NCI-H446 treated with DMSO at 0.1 percent for 48 hours (cell line): Measurements from ENCODE around the gene MRPL51.
"Not testable (repeated sequence)": the region's sequence is repeated elsewhere in the genome, so short reads cannot be mapped to it uniquely, and the experiment has no call there.

Source experiments
- DNase-seq: peaks from one replicate; lab custom pipeline; 2025; lab: John Stamatoyannopoulos, UW

MRPL51 gene

DNA sequence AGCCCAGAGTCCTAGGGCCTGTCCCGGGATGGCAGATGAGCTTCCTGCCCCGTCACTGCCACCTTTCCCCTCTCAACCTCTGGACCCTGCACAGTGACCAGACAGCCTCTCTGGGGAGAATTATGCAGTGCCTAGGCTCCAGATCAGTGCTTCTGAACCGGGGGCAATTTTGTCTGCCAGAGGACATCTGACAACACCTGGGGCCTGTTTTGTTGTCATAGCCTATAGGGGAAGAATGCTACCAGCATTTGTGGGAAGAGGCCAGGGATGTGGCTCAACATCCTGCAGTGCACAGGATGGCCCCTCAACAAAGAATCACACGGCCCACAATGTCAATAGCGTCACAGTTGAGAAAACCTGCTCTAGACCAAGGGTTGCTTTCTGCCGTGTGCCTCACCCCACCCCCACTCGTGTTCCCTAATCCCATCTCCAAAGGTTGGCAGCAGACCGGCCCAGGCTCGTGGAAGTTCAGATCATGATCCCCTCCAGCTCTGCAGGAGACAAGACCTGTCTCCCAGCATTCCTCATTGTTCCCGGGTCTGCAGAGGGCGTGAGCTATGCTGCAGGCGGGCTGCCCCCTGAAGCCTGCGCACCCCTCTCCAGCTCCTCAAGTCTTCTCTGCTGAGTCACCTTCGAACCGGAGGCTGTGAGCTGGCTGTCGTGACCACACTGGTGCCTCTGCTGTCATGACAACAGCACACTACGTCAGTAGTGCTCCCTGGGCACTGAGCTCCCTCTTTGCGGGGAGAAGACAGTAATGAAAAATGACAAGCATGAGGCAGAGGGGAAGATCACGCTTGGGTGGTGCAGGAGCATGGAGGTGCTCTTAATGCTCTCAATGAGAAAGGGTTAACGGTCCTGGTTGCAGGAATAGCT lies 39.2 kb upstream of the MRPL51 start:
- DNase-seq, result peak; percentile 31

DNA sequence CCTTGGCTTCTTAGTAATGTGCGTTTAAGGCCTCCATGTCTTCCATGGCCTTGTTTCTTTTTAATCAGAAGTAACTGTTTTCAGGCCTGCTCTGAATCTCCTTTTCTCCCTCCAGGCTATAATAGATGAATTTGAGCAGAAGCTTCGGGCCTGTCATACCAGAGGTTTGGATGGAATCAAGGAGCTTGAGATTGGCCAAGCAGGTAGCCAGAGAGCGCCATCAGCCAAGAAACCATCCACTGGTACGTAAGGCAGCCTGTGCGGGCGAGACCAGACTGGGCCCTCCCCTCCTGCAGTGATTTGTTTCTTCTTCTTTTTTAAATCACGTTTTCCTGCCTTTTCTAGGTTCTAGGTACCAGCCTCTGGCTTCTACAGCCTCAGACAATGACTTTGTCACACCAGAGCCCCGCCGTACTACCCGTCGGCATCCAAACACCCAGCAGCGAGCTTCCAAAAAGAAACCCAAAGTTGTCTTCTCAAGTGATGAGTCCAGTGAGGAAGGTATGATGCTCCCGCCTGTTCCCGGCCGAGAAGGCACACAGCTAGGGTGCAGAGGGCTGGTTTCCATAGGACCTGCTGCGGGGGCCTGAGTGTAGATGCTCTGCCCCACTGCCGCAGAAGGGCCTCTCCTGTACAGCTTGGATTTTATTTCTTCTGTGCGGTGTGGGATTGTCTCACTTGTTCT lies 37.7 kb upstream of the MRPL51 start:
- no peak for DNase-seq

DNA sequence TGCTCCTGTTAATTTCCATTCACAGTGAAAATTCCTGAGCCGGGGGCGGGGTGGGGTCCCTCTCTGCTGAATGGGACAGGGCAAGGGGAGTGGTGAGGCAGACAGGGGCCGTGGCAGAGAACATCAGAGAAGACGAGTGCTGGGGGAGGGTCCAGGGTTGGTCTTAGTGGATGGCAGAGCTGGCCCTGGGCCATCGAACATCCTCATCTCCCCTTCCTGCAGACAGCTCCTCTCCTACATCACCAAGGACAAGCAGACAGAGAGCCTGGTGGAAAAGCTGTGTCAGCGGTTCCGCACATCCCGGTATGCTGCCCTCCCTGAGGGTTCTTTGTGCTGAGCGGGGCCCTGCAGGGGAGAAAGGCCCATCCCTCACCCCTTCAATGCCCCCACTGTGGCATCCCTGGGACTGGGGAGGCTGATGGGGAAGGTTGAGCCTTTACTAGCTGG lies 36.3 kb upstream of the MRPL51 start:
- DNase-seq, result no peak

DNA sequence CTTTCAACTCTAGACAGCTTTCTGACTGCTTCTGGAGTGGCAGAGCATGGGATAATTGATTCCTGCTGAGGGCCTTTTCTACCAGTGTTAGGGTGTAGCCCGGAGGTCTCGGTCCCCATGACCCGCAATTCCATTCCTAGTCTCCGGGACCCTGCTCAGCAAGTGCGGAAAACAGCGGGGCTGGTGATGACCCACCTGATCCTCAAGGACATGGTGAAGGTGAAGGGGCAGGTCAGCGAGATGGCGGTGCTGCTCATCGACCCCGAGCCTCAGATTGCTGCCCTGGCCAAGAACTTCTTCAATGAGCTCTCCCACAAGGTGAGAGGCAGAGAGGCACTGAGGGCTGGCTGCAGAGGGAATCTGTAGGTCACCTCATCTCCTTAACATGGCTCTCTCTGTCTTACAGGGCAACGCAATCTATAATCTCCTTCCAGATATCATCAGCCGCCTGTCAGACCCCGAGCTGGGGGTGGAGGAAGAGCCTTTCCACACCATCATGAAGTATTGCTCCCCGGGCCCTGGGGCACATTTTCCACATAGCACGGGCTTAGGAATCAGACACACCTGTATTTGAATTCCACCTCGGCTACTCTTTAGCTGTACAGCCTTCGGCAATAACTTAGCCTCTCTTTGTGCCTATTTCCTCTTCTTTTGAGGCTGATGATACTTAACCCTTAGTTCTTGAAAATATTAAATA lies 35.6 kb upstream of the MRPL51 start:
- DNase-seq, result no peak

DNA sequence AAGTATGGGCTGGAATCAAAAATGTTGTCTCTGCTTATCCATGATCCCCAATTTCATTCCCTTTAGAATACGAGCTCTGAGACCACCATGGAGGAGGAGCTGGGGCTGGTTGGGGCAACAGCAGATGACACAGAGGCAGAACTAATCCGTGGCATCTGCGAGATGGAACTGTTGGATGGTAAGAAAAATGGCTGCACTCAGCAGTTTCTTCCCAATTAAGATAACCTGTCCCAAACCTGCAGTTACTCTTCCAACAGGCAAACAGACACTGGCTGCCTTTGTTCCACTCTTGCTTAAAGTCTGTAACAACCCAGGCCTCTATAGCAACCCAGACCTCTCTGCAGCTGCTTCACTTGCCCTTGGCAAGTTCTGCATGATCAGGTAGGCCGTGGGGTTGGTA lies 34.6 kb upstream of the MRPL51 start:
- no peak for DNase-seq

DNA sequence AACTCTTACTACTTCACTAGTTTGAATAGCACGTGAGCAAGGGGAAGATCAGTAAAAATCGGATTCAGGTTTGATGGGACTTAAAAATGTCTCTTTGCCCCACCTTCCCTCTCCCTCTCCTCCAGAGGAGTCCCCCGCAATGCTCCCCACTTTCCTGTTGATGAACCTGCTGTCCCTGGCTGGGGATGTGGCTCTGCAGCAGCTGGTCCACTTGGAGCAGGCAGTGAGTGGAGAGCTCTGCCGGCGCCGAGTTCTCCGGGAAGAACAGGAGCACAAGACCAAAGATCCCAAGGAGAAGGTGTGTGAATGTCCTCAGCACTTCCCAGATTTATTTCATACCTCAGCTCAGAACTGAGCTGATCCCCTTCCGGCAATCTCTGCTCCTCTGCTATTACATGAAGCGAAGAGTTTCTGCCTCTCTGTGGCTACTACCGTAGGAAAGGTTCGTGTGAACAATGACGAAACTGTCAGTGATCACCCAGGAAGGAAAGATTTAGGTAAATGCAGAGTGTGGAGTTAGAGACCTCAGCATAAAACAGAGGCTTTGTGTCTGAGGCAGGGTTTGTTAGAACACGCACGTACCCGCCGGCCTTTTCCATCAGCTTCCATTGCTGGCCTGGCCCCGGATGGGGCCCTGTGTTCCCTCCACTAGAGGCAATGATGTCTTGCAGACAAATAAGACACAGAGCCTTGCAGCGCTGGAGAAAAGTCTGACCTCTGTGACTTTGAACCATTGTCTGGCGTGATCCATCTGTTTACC lies 33.9 kb upstream of the MRPL51 start:
- DNase-seq, result no peak

DNA sequence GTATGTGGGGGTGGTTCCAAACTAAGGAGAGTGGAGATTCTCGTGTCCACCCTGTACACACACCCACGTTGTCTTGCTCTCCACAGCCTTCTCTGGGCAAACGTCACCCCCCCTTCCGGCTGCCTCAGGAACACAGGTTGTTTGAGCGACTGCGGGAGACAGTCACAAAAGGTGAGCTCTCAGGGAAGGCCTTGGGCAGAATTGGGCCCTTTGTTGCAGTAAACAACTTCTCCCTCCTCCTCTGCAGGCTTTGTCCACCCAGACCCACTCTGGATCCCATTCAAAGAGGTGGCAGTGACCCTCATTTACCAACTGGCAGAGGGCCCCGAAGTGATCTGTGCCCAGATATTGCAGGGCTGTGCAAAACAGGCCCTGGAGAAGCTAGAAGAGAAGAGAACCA lies 33.1 kb upstream of the MRPL51 start:
- DNase-seq, result no peak

DNA sequence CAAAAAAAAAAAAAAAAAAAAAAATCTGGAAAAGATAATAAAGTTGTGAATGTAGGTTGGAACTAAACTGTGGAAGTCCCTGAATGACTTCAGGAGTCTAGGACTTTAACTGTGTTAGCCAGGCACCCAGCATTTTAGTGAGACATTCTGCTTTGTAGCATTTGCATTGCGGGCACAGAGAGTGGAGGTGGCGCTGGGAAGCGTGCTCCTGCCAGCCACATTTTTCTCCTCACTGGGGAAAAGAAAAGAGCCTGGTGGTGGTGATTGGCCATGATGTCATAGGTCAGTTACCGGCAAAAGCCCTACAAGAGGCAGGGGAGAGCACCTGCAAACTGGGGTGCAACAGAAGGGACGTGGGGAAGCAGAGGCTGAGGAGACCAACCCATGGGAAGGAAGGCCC lies 31.6 kb upstream of the MRPL51 start:
- no peak for DNase-seq

DNA sequence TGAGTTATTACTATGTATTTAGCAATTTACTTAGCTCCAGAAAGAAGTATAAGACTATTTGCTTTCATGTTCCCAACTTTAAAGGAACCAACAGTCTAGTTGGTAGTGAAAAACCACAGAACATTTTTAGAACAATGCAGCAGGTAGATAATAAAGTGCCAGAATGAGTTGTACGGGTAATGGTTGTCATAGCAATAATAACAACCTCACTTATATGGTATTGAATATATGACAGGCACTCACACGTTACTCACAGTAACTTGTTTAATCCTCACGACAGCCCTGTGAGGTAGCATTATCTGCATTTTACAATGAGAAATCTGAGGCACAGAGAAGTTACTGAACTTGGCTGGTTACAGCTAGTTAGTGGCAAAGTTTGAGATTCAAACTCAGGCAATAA lies 30.6 kb upstream of the MRPL51 start:
- DNase-seq, result no peak

DNA sequence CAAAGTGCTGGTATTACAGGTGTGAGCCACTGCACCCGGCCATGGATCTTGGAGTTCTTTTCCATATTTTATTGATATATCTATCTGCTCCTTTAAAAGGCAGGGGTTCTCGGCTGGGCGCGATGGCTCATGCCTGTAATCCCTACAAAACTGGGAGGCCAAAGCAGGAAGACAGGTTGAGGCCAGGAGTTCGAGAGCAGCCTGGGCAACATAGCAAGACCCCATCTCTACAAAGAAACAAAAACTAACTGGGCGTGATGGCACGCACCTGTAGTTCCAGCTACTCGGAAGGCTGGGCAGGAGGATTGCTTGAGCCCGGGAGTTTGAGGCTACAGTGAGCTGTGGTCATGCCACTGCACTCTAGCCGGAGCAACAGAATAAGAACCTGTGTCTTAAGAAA lies 29.1 kb upstream of the MRPL51 start:
- no peak for DNase-seq

DNA sequence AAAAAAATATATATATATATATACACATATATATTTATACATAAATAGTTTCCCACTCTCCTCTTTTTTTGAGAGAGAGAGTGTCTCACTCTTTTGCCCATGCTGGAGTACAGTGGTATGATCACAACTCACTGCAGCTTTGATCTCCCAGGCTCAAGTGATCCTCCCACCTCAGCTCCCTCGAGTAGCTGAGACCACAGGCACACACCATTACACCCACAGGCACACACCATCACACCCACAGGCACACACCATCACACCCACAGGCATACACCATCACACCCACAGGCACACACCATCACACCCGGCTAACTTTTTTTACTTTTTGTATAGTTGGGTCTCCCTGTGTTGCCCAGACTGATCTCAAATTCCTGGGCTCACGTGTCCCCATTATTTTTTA lies 27.1 kb upstream of the MRPL51 start:
- no peak for DNase-seq

DNA sequence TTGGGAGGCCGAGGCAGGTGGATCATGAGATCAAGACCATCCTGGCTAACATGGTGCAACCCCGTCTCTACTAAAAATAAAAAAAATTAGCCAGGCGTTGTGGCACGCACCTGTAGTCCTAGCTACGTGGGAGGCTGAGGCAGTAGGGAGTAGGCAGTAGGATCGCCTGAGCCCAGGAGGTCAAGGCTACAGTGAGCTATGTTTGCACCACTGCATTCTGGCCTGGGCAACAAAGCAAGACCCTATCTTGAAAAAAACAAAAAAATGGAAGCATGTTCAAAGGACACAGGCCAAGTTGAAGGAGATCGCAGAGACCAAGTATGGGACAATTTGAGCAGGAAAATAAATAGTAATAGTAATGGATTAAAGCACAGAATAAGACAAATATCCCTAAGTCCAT lies 15.0 kb upstream of the MRPL51 start:
- DNase-seq, result no peak

DNA sequence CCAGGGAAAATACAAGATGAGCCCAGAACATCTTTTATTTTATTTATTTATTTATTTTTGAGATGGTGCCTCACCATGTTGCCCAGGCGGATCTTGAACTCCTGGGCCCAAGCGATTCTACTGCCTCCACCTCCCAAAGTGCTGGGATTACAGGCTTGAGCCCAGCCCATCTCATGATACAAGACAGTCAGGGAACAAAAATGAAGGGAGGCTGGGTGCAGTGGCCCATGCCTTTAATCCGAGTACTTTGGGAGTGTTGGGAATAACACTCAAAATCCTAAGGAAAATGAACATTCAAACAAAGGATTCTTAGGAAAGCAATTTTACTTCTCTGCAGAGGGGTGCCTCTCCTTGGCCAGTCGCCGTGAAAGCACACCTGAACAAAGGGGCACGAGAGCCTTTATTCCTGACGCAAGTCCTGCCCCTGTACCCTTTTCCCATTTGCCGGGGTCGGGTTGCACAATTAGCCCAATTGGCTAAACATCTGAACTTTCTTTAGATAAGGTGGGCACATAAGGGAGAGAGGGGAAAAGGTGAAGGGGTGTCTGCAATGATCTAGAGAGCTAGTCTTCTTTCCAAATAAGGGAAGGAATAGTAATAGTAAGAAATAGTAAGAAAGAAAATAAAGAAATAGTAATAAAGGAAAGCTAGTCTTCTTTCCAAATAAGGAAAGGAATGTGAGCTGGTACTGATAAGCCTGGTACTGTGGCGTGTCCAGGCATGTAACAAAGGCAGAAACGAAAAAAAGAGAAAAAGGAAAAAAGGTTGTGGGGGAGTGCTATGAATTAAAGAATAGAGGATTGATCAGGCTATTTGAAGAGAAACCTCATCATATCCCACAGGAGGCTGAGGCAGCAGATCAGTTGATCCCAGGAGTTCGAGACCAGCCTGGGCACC lies 14.3 kb upstream of the MRPL51 start:
- DNase-seq, result no peak

DNA sequence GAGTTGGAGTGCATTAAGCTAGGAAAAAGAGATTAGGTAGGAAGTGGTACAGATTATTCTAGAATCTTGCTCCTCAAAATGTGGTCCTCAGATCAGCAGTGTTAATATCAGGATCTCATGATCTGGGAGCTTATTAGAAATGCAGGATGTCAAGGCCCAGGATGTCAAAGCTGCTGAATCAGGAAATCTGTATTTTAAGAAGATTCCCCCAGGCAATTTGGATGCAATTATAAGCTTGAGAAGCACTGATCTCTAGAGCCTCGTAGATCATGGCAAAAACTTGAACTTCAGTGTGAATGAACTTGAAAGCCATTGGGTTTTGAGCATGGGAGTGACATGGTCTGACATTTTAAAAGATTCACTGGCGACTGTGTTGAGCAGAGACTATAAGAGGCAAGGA lies 7.4 kb upstream of the MRPL51 start:
- DNase-seq, result no peak

DNA sequence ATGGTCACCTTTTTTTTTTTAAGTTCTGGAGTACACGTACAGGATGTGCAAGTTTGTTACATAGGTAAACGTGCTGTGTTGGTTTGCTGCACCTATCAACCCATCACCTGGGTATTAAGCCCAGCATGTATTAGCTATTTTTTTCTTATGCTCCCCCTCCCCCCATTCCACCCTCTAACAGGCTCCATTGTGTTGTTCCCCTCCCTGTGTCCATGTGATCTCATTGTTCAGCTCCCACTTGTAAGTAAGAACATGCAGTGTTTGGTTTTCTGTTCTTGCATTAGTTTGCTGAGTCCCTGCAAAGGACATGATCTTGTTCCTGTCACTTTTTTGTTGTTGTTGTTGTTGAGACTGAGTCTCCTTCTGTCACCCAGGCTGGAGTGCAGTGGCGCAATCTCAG lies 4.2 kb upstream of the MRPL51 start:
- DNase-seq, result not testable (repeated sequence)

DNA sequence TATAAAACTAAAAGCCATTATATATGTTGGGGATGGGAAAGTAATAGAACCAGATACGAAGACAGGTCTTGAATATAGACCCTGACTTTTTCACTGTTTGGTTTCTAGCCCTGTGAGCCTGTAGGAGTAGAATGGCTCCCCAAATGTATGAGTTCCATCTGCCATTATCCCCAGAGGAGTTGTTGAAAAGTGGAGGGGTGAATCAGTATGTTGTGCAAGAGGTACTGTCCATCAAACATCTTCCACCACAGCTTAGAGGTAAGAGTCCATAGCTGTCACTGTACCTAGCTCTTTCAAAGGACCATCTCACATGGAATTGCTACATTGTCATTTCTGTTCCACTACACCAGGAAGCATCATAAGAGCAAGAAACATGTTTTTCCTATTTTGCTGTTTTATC lies 1.9 kb upstream of the MRPL51 start:
- no peak for DNase-seq

DNA sequence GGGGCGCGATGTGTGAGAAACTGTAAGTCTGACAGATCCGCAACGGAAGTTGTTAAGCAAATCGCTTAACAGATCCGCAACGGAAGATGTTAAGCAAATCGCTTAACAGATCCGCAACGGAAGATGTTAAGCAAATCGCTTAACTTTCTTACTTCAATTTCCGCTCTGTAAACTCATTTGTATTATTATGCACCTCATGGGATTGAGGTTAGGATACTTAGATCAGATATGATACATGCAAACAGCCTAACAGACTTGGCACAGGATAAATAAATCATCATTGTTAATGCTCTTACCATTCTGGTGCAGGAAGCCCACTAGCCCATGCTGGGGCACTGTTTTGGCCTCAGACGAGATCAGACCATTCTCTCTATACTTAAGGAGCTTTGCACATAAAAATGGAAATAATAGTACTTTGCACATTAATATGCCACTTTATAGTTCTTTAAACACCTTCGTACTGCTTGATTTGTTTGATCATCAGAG lies 1.2 kb upstream of the MRPL51 start:
- DNase-seq, result no peak

DNA sequence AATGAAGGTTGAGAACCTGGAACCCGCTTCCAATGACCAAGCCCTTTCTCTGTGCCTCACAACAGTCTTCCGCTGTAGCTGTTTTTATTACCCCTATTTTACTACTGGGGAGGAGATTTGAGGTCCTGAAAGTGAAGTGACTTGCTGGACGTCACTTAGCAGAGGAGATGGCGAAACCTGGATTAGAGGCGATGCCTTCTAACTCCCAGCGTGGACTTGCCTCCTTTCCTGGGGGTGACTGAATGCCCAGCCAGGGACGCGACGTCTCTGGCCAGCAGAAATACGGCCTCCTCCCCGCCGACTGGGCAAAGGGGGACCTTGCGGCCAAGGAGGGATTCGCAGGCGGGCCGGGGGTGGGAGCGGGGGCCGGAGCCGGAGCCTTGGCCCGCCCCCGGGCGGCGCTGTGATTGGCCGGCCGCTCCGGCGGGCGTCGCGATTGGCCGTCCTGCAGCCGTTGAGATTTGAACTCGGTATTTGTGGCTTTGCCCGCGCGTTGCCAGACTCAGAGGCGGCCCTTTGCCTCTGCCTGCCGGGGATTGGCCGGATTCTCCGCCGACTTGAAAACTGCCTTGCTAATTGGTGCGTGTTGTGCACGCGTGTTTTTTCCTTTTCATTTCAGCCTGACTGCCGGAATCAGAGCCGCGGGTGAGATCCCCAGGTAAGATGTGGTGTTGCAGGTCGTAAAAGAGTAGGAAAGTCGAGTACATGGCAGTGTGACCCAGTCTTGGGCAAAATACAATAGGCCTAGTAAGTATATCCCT lies 615 bp upstream of the MRPL51 start, which contains the start of gene NCAPD2:
NCAPD2 (plus strand) TSS at position 606 of the 761 bp plus-strand sequence. CDS start 997 bp downstream, outside the sequence.
- peak; percentile 97 for DNase-seq

DNA sequence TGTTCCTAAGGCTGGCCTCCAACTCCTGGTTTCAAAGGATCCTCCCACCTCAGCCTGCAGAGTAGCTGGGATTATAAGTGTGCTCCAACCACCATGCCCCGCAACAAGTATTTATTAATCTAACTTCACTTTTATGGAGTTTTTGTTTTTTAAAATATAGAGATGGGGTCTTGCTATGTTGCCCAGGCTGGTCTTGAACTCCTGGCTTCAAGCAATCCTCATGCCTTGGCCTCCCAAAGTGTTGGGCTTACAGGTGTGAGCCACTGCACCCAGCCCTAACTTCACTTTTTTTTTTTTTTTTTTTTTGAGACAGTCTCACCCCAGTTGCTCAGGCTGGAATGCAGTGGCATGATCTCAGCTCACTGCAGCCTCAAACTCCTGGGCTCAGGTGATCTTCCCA lies 2.4 kb downstream of the MRPL51 start:
- DNase-seq, result not testable (repeated sequence)

DNA sequence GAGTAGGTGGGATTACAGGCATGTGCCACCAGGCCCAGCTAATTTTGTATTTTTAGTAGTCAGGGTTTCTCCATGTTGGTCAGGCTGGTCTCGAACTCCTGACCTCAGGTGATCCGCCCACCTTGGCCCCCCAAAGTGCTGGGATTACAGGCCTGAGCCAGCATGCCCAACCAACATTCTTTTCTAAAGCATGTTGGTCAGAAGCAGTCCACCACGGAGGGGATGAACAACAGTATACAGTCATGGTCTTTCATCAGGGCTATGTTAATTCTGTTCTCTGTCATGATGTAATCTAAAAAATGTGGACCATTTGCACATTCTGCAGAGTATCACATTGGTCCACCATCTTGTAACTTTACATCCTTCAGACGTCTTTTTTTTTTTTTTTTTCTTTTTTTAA lies 3.6 kb downstream of the MRPL51 start:
- no peak for DNase-seq
